ENCODE data around the gene KIFC1. TPM values are rescaled to one million over a fixed set of nuclear protein-coding genes. Genes with fewer than 3 reads are reported as not detected.

KIFC1 gene
- total RNA-seq, 2 donors from 2014 or later, result 0.66 TPM; not detected in 1

DNA sequence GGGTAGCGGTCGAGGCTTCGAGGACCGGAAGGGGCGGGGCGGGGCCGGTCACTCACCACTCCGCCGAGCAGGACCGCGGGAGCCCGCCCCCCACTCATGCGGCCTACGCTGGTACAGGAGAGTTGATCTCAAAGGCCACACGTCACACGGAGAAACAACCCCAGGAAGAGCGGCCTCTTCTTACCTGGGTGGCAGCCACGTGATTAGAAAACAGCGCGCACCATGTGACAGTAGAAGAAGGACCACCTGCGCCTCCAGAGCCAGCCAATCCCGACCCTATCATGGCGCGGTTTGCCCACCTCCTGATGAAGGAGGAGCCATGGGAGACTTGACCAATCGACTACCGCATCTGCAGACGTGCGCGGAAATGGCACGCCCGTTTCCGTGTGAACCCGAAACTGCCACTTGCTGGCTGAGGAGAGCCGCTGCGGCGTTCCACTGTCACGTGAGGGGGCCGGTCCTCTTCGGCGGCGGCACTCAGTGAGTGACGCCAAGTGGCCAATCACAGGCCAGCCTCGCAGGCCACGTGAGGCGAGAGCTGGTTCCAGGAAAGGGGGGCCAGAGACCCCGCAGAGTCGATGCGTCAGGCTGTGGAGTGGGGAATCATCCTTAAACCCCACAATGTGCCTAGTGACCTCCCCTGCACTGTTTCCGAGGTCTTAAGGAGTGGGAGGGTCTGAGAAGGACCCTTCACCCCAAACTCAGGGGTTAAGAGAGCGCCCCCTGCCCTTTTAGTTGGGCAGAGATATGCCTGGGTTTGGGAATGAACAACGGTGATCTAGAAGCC, 26.5 kb downstream of the KIFC1 start, which contains the start of gene CUTA:
CUTA (minus strand) TSS at position 205 of the 787 bp plus-strand sequence; CDS start at position 98, 107 bp downstream.
- Histone ChIP-seq H3K4me3 (peak within 1 kb of the TSS; percentile 52 to 58), H3K27ac (peak within 1 kb of the TSS; percentile 70 to 95 (median 83)), H3K9me3 (no peaks in the 10 kb centered on the region), H3K4me1 (peaks cover 43% of the 10 kb centered on the region), H3K36me3 (replicated peaks in 1 of 2; ENCODE audit: insufficient read depth in 1 of 2, low read depth in 2 of 2) (no peaks in the 10 kb centered on the region), H3K27me3 (no peaks in the 10 kb centered on the region)
- WGBS, 2 donors, result 0 to 1% methylated on average over 26 to 51 of the region's 51 CpGs
- intact Hi-C loops (cut with DNase I), result no loop called here
- peak in 2 of 3 donors; percentile 77 to 82 for TF ChIP-seq POLR2A (IDR thresholded peaks at IDR 0.05)
- TF ChIP-seq, protein P1, sequence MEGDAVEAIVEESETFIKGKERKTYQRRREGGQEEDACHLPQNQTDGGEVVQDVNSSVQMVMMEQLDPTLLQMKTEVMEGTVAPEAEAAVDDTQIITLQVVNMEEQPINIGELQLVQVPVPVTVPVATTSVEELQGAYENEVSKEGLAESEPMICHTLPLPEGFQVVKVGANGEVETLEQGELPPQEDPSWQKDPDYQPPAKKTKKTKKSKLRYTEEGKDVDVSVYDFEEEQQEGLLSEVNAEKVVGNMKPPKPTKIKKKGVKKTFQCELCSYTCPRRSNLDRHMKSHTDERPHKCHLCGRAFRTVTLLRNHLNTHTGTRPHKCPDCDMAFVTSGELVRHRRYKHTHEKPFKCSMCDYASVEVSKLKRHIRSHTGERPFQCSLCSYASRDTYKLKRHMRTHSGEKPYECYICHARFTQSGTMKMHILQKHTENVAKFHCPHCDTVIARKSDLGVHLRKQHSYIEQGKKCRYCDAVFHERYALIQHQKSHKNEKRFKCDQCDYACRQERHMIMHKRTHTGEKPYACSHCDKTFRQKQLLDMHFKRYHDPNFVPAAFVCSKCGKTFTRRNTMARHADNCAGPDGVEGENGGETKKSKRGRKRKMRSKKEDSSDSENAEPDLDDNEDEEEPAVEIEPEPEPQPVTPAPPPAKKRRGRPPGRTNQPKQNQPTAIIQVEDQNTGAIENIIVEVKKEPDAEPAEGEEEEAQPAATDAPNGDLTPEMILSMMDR (IDR thresholded peaks at IDR 0.05), result peak in 4 of 7 experiments; percentile 22 to 44 (median 38)
- DNase-seq (peak; percentile 99 to 100 (median 99)), ATAC-seq (peak; percentile 97)

DNA sequence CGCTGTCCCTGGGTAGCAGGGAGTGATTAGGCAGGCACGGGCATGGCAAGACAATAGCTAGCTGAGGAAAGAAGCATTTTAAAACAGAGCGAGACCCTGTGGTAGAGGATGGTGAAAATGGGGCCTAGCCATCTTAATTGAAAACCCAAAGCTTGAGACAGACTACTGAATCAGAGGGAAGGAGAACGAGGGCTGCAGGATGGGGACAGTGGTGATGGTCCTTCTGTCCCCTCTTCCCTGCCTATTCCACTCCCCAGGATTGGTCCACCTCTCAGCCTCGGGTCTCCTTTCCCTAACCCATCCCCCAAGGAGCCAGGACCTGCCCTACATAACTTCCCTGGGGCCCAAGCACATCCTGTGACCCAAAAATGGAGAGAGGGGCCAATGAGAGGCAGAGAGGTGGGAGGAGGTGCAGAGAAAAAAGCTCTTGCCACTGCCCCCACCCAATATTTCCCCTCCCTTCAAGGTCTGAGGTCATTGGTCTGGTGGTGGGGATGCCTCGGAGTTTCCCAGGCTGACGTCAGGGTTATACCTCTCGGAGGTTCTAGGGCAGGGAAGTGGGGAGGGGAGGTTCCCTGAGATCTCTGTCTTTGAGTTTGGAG, 27.2 kb downstream of the KIFC1 start:
- intact Hi-C loops (cut with DNase I), result no loop called here
- no peak for DNase-seq
- TF ChIP-seq POLR2A (IDR thresholded peaks at IDR 0.05), result no peak
- TF ChIP-seq, protein P1 (IDR thresholded peaks at IDR 0.05), result peak in 1 of 7 experiments; percentile 1
- 33 to 49% methylated on average over 5 to 8 of the region's 8 CpGs for WGBS, 2 donors
- H3K27me3 ChIP-seq, result no peaks in the 10 kb centered on the region
- ATAC-seq, result no peak
- no peaks in the 10 kb centered on the region for H3K9me3 ChIP-seq
- no peak overlapping the region for H3K4me3 ChIP-seq
- H3K4me1 ChIP-seq, result peaks cover 40% of the 10 kb centered on the region
- no peaks in the 10 kb centered on the region for H3K36me3 ChIP-seq (replicated peaks in 1 of 2; ENCODE audit: insufficient read depth in 1 of 2, low read depth in 2 of 2)
- H3K27ac ChIP-seq, result peak overlapping the region; percentile 70 to 95 (median 83)

DNA sequence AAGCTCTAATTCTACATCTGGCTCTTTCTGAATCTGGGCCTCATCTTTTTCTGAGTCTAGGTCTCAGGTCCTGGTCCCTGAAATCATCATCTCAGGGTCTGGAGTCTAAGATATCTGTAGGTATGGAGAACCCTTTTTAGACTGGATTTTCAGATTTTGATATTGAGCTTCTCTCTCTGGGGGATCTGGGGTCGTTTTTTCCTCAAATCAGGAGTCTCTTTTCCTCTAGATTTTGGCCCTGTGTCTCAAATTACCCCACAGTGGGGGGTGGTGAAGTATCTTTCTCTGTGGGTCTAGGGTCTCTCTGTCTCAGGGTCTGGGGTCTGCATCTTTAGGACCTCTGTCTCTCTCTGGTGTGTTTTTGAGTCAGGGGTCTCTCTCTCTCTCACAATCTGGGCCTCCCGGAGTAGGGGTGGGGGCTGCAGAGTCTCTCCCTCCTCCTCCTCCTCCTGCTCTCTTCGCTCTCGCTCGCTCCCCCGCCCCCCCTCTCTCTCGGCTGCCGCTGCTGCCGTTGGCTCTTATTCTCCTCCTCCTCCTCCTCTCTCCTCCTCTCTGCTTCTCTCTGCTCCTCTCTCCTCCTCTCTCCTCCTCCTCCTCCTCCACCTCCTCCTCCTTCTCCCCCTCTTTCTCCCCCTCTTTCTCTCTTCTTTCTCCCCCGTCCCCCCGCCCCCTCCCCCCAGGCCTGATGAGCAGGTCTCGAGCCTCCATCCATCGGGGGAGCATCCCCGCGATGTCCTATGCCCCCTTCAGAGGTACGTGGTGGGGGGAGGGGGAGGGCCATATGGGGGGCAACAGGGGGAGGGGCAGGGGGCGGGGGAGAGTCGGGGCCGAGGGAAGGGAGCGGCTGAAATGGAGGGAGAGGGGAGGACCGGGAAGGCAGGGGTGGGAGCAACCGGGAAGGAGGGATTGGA, 28.2 kb downstream of the KIFC1 start, which contains the start of gene SYNGAP1:
SYNGAP1 (plus strand) TSS at position 486 of the 911 bp plus-strand sequence; CDS start at position 686, 200 bp downstream.
- ATAC-seq (no peak), DNase-seq (peak in 2 of 4 donors; percentile 33 to 36)
- TF ChIP-seq, protein P1 (IDR thresholded peaks at IDR 0.05), result no peak
- no peak for TF ChIP-seq POLR2A (IDR thresholded peaks at IDR 0.05)
- Histone ChIP-seq H3K4me1 (peaks cover 45% of the 10 kb centered on the region), H3K4me3 (no peak within 1 kb of the TSS), H3K9me3 (no peaks in the 10 kb centered on the region), H3K36me3 (replicated peaks in 1 of 2; ENCODE audit: insufficient read depth in 1 of 2, low read depth in 2 of 2) (no peaks in the 10 kb centered on the region), H3K27me3 (no peaks in the 10 kb centered on the region), H3K27ac (peak within 1 kb of the TSS in 2 of 4 donors; percentile 92 to 95)
- 7 to 14% methylated on average over 18 to 22 of the region's 22 CpGs for WGBS, 2 donors
- intact Hi-C loops (cut with DNase I), result no loop called here

DNA sequence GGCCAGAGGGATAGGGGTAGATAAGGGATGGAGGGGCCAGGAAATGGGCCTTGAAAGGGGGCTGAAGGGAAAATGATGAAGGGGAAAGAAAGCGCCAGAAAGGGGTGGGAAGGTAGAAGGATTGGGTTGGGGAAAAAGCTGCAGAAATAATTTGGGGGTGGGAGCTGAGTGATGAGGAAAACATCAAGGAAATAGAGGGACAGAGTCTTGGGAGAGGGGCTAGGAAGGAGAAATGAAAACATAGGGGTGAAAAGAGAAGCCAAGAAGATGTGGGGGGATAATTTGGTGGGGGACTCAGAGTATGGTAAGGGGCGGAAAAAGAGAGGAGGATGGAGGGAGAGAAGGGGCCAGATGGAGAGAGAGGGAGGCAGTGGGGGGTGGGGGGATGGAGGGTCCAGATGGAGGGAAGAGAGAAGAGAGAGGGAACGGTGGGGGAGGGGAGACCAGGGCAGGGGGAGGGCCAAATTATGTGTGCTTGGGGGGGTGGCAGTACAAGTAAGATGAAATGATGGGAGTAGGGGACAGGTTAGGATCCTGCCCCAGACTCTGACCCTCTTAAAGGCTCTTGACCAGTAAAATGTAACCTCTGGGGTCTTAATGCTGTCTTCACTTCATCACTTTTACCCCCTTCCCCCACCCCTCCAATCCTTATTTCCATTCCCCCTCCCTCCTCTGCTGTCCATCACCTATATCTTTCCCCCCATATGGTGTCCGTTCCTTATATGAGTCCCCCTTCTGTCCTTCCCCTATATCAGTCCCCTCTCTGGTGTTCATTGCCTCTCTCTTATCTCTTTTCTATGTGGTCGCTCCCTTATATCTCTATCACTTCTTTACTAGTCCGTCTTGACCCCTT, 29.1 kb downstream of the KIFC1 start:
- TF ChIP-seq POLR2A (IDR thresholded peaks at IDR 0.05), result no peak
- TF ChIP-seq, protein P1 (IDR thresholded peaks at IDR 0.05), result no peak
- Histone ChIP-seq H3K27ac (no peak overlapping the region), H3K36me3 (replicated peaks in 1 of 2; ENCODE audit: insufficient read depth in 1 of 2, low read depth in 2 of 2) (no peaks in the 10 kb centered on the region), H3K4me1 (peaks cover 41% of the 10 kb centered on the region), H3K9me3 (no peaks in the 10 kb centered on the region), H3K27me3 (no peaks in the 10 kb centered on the region), H3K4me3 (no peak overlapping the region)
- ATAC-seq (no peak), DNase-seq (no peak)
- 43 to 53% methylated on average over 4 to 6 of the region's 6 CpGs for WGBS, 2 donors
- intact Hi-C loops (cut with DNase I), result no loop called here
